Astrocyte of the spinal cord (primary cell): Measurements from ENCODE around the gene SLC10A7.

Experiments
- DNase-seq: peaks from one replicate; pipeline ENCODE4 v3.0.0; 2011; ENCODE audit warnings: low read depth, low spot score
- H3K4me3 ChIP-seq: 2 replicates; pipeline ENCODE4 v1.5.1; 2011; ENCODE audit warnings: low read depth, mild to moderate bottlenecking, low read length, moderate library complexity
- CTCF ChIP-seq: IDR thresholded peaks from 2 replicates; pipeline ENCODE4 v1.5.1; 2012; ENCODE audit warnings: low read depth, mild to moderate bottlenecking, low read length, inconsistent platforms
- in situ Hi-C: cut with HindIII; loops from 2 replicates; pipeline ENCODE4 v1.10.0; 2017; ENCODE audit warnings: low sequenced_read_pairs

Gene SLC10A7

DNA sequence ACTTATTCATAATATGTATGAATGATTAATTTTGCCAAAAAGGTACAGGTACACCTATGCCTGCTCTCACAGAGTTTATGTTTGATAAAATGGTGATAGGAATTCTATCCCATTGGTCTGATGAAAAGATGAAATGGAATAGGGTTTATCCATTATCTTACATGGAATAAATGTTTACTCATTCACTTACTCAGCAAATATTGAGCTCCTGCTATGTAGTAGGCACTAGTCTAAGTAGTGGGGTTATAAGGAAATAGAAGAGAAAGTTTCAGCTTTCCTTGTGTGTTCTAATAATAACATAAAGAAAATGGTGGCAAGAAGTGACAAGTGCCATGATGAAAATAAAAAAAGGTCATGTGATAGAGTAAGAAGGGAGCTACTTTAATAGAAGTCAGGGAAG, 12.4 kb upstream of the SLC10A7 start:
- no peak overlapping the region for H3K4me3 ChIP-seq
- TF ChIP-seq CTCF: no peak
- DNase-seq: no peak
- in situ Hi-C loops: no loop called here

DNA sequence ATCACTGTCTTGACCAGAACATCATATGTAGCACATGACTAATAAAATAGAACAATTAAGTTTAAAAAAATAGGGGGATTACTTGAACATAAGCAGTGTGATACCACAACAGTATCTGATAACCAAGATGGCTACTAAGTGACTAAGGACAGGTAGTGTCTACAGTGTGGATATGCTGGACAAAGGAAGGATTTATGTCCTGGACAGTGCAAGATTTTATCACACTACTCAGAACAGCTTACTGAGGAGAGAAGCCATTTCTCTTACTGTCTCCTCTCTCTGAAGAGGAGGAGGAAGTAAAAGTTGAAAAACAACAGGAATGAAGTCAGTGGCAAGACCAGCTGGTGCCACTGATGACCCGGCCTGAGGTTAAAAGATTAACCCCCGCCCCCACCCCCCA, 4.0 kb upstream of the SLC10A7 start:
- TF ChIP-seq CTCF: no peak
- no peak overlapping the region for H3K4me3 ChIP-seq
- in situ Hi-C loops: no loop called here
- DNase-seq: no peak

GRCh38 chr4:146524663-146525062, 2.9 kb upstream of the SLC10A7 start:
- DNase-seq: no peak
- in situ Hi-C loops: no loop called here
- H3K4me3 ChIP-seq: no peak overlapping the region
- no peak for TF ChIP-seq CTCF

DNA sequence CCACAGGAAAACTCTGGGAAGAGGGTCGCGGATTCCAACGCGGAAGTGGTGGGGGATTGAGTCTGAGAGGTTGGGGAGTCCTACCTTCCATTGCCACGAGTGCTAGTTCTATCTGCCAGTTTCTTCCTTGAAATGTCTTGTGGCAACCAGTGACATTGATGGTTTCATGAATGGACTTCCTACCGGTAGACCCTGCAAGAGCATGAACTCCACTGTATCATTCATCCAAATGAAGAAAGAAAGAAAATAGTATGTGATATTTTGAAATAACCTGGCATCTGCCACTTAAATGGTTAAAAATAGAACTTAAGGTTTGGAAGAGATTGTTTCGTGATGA, 1.1 kb upstream of the SLC10A7 start:
- peak; percentile 28 for DNase-seq
- in situ Hi-C loops: no loop called here
- H3K4me3 ChIP-seq: peak overlapping the region; percentile 86
- no peak for TF ChIP-seq CTCF

GRCh38 chr4:146522098-146522868, 543 bp upstream of the SLC10A7 start:
- TF ChIP-seq CTCF: no peak
- DNase-seq: peak; percentile 85
- H3K4me3 ChIP-seq: peak overlapping the region; percentile 86
- in situ Hi-C loops: no loop called here

- in situ Hi-C loops: no loop called here
- peak; percentile 53 for DNase-seq
- TF ChIP-seq CTCF: no peak
- peak overlapping the region; percentile 86 for H3K4me3 ChIP-seq
Measured at GRCh38 chr4:146520896-146521540, 722 bp downstream of the SLC10A7 start.
